A673 (cell line): ENCODE results near the gene MAGEB6. TPM values are rescaled to one million over a fixed set of nuclear protein-coding genes. Genes with fewer than 3 reads are reported as not detected.
"Not testable (repeated sequence)": the region's sequence is repeated elsewhere in the genome, so short reads cannot be mapped to it uniquely, and the experiment has no call there.

Experiments used
- BruUV-seq: library from RNA; stranded (reverse); fragments of 400-500 nt; replicated peaks from 2 replicates; lab custom pipeline; 2021; lab: Mats Ljungman, UMichigan
- CTCF ChIA-PET: fragments of 300-600 bp; sonication (Branson Sonifier 250); formaldehyde crosslinking; loops from one replicate; lab custom pipeline; 2022; ENCODE audit warnings: antibody characterized with exemption; lab: Charles Lee
- POLR2A ChIA-PET: fragments of 300-600 bp; sonication (Branson Sonifier 250); formaldehyde crosslinking; loops from one replicate; lab custom pipeline; 2022; ENCODE audit warnings: antibody characterized with exemption; ENCODE audit not compliant: low non-redundant PET; lab: Charles Lee
- DNase-seq: peaks from one replicate; pipeline ENCODE4 v3.0.0-alpha.2; 2015; ENCODE audit warnings: low spot score
- H3K27ac ChIP-seq: fragments of 200-600 bp; sonication (generic); 2 replicates; pipeline ENCODE4 v1.5.1; 2016; ENCODE audit warnings: mixed run types, low read depth, mild to moderate bottlenecking, mixed read lengths, antibody characterized with exemption, low read length; ENCODE audit not compliant: poor library complexity, severe bottlenecking
- H3K27me3 ChIP-seq: fragments of 200-600 bp; sonication (generic); replicated peaks from 2 replicates; pipeline ENCODE4 v1.6.1; 2017; ENCODE audit warnings: mixed run types, low read depth, mild to moderate bottlenecking, mixed read lengths, antibody characterized with exemption, low read length; ENCODE audit not compliant: insufficient read depth, poor library complexity
- H3K36me3 ChIP-seq: fragments of 200-600 bp; sonication (generic); 2 replicates; pipeline ENCODE4 v1.6.1; 2016; ENCODE audit warnings: mixed run types, mild to moderate bottlenecking, mixed read lengths, antibody characterized with exemption, low read length; ENCODE audit not compliant: insufficient read depth, poor library complexity, severe bottlenecking
- H3K4me1 ChIP-seq: fragments of 200-600 bp; sonication (generic); 2 replicates; pipeline ENCODE4 v1.6.1; 2017; ENCODE audit warnings: mixed run types, mild to moderate bottlenecking, mixed read lengths, antibody characterized with exemption, low read length; ENCODE audit not compliant: insufficient read depth, poor library complexity, severe bottlenecking
- H3K4me3 ChIP-seq: fragments of 200-600 bp; sonication (generic); 2 replicates; pipeline ENCODE4 v1.5.1; 2016; ENCODE audit warnings: low read depth, mixed run types, mild to moderate bottlenecking, mixed read lengths, low read length; ENCODE audit not compliant: poor library complexity, severe bottlenecking
- H3K9me3 ChIP-seq: fragments of 200-600 bp; sonication (generic); 2 replicates; pipeline ENCODE4 v1.6.1; 2016; ENCODE audit warnings: mixed run types, low read depth, mild to moderate bottlenecking, mixed read lengths, antibody characterized with exemption, low read length; ENCODE audit not compliant: poor library complexity, severe bottlenecking
- EZH2 ChIP-seq: fragments of 200-600 bp; sonication (generic); IDR thresholded peaks from 2 replicates; pipeline ENCODE4 v1.6.1; 2017; ENCODE audit warnings: borderline replicate concordance, low read depth, mild to moderate bottlenecking, mixed read lengths, antibody characterized with exemption, low read length; ENCODE audit not compliant: poor library complexity, severe bottlenecking
- intact Hi-C: fragments of 100-400 bp; cut with micrococcal nuclease; formaldehyde crosslinking; loops from one replicate; pipeline ENCODE4 v1.10.0; 2022; ENCODE audit not compliant: unreplicated experiment
- total RNA-seq: library from RNA; stranded (reverse); gene quantifications from 2 replicates; pipeline ENCODE4 v1.2.3, GENCODE V29; 2021
- TF ChIP-seq, protein P1 (sequence below): fragments of 300-800, 200-600 bp; sonication (generic); conservative IDR thresholded peaks from 2 replicates; pipeline ENCODE4 v1.5.1; 2017; ENCODE audit warnings: low read depth, mild to moderate bottlenecking, antibody characterized with exemption, low read length, moderate library complexity, mixed read lengths

The MAGEB6 gene
- total RNA-seq, 1 experiment from 2014 or later = not detected

DNA sequence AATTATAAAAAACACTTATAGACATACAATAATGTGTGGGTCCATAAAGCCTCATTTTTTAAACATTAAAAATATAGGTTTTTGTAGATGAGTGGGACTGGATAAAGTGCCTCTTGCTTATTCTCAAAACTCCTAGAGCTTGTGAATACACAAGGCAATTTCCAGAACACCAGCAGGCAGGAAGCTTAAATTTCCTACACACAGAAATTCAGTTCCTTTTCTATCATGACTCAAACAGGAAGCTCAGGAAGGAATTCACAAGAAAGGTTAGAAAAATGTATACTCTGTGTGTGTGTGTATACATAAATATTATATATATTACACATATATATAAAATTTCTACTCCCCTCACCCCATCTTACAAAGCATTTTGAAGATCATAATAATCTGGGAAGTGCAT lies 11.3 kb downstream of the MAGEB6 start:
- ChIA-PET CTCF (no interaction called here), POLR2A (no interaction called here)
- no TSS peak for BruUV-seq

DNA sequence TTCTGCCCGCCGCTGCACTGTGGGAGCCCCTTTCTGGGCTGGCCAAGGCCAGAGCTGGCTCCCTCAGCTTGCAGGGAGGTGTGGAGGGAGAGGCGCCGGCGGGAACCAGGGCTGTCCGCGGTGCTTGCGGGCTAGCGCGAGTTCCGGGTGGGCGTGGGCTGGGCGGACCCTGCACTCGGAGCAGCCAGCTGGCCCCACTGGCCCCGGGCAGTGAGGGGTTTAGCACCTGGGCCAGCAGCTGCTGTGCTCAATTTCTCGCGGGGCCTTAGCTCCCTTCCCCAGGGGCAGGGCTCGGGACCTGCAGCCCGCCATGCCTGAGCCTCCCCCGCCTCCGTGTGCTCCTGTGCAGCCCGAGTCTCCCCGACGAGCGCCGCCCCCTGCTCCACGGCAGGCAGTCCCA lies 12.5 kb downstream of the MAGEB6 start:
- CTCF ChIA-PET, H3K36me3 ChIP-seq, H3K27me3 ChIP-seq, H3K4me3 ChIP-seq, POLR2A ChIA-PET, BruUV-seq, H3K9me3 ChIP-seq, H3K27ac ChIP-seq, intact Hi-C loops, DNase-seq, H3K4me1 ChIP-seq: not testable (repeated sequence)

More for the DNA sequence above, 11.3 kb downstream of the MAGEB6 start:
- no peaks in the 10 kb centered on the region for H3K27me3 ChIP-seq
- H3K4me1 ChIP-seq = no peaks in the 10 kb centered on the region
- no peaks in the 10 kb centered on the region for H3K36me3 ChIP-seq
- no peak overlapping the region for H3K4me3 ChIP-seq
- no peaks in the 10 kb centered on the region for H3K9me3 ChIP-seq
- intact Hi-C loops = no loop called here
- DNase-seq = no peak
- no peak for TF ChIP-seq EZH2
- TF ChIP-seq, protein P1, sequence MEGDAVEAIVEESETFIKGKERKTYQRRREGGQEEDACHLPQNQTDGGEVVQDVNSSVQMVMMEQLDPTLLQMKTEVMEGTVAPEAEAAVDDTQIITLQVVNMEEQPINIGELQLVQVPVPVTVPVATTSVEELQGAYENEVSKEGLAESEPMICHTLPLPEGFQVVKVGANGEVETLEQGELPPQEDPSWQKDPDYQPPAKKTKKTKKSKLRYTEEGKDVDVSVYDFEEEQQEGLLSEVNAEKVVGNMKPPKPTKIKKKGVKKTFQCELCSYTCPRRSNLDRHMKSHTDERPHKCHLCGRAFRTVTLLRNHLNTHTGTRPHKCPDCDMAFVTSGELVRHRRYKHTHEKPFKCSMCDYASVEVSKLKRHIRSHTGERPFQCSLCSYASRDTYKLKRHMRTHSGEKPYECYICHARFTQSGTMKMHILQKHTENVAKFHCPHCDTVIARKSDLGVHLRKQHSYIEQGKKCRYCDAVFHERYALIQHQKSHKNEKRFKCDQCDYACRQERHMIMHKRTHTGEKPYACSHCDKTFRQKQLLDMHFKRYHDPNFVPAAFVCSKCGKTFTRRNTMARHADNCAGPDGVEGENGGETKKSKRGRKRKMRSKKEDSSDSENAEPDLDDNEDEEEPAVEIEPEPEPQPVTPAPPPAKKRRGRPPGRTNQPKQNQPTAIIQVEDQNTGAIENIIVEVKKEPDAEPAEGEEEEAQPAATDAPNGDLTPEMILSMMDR = no peak
- H3K27ac ChIP-seq = no peak overlapping the region

DNA sequence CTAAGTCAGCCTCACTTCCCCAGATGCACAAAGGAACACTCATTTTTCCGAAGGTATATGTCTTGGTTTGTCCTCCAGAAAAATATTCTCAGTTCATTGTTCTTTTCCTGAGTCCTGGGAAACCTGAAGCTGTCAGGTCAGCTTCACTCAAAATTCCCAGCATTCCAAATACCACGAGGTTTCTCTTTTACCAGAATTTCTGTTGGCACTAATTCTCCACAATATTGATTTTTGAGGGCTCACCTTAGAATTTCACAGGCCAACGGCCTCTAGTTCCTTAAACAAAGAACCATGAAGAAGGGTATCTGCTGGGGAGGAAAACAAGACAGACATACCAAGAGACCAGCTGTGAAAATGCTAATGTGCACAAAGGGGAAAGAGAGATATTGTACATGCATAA lies 15.8 kb downstream of the MAGEB6 start:
- CTCF ChIA-PET = no interaction called here

DNA sequence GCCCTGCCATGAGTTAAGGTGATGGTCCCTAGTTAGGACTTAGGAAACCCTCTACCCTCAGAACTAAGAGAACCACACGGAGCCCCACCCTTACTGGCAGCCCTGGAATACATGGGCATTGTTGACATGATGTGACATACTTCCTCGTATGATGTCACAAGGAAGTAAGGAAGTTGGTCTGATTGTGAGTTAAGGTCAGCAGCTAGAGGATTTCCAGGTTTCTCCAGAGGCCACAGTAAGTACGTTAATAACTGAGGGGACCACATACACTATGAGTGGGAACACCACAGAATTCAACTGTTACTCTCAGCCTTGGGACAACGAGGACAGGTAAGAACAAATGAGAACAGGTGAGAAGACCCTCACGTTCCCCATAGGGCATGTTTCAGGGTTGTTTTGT lies 23.6 kb downstream of the MAGEB6 start, which contains the start of gene MAGEB5:
MAGEB5 (plus strand) TSS at position 301 of the 400 bp plus-strand sequence. CDS start 1,133 bp downstream, outside the sequence.
- Histone ChIP-seq H3K4me3 (no peak within 1 kb of the TSS), H3K9me3 (no peaks in the 10 kb centered on the region), H3K4me1 (no peaks in the 10 kb centered on the region), H3K27ac (no peak within 1 kb of the TSS), H3K36me3 (no peaks in the 10 kb centered on the region), H3K27me3 (no peaks in the 10 kb centered on the region)
- ChIA-PET CTCF (no interaction called here), POLR2A (no interaction called here)
- no TSS peak for BruUV-seq
- intact Hi-C loops = no loop called here
- DNase-seq = no peak
- TF ChIP-seq, protein P1 = no peak

More for the DNA sequence above, 15.8 kb downstream of the MAGEB6 start:
- Histone ChIP-seq H3K4me1 (no peaks in the 10 kb centered on the region), H3K9me3 (no peaks in the 10 kb centered on the region), H3K27me3 (no peaks in the 10 kb centered on the region), H3K36me3 (no peaks in the 10 kb centered on the region), H3K4me3 (no peak overlapping the region), H3K27ac (no peak overlapping the region)
- intact Hi-C loops = no loop called here
- BruUV-seq = no TSS peak
- TF ChIP-seq EZH2 = no peak
- TF ChIP-seq, protein P1 = no peak
- POLR2A ChIA-PET = no interaction called here
- no peak for DNase-seq
